ENCODE results near the gene BANF2. TPM values are rescaled to one million over a fixed set of nuclear protein-coding genes. Genes with fewer than 3 reads are reported as not detected.

Gene BANF2
- total RNA-seq, 1 experiment from 2014 or later: not detected

- H4K20me1 ChIP-seq (ENCODE audit: insufficient read depth): no peaks in the 10 kb centered on the region
- no peaks in the 10 kb centered on the region for H3K9me2 ChIP-seq (ENCODE audit: insufficient read depth)
- TF ChIP-seq RAD21 (IDR thresholded peaks at IDR 0.05; ENCODE audit: low read depth) (no peak), EZH2phosphoT487 (IDR thresholded peaks at IDR 0.05; ENCODE audit: borderline replicate concordance) (no peak), ZFX (IDR thresholded peaks at IDR 0.05) (no peak), SRF (IDR thresholded peaks at IDR 0.05; ENCODE audit: low read depth) (no peak), ZBTB33 (IDR thresholded peaks at IDR 0.05; ENCODE audit: extremely low read depth, insufficient replicate concordance, low read length) (no peak), POLR2AphosphoS5 (IDR thresholded peaks at IDR 0.05; ENCODE audit: low read depth, low read length) (no peak), SIN3A (IDR thresholded peaks at IDR 0.05; ENCODE audit: low read depth) (no peak), MAX (IDR thresholded peaks at IDR 0.05) (no peak), EZH2 (IDR thresholded peaks at IDR 0.05) (no peak)
- no peak overlapping the region for H3K4me2 ChIP-seq (ENCODE audit: low read length)
- ChIA-PET POLR2A (no interaction called here), RAD21 (ENCODE audit: low non-redundant PET in 1 of 2, low total read pairs in 2 of 2, uncharacterized antibody in 2 of 2, unreplicated experiment in 2 of 2) (no interaction called here), CTCF (no interaction called here)
- H3K9ac ChIP-seq (ENCODE audit: low read length): no peak overlapping the region
- H3K36me3 ChIP-seq (ENCODE audit: control insufficient read depth in 1 of 2, insufficient read depth in 2 of 2, low read length in 2 of 2): no peaks in the 10 kb centered on the region
- H3K9me3 ChIP-seq (ENCODE audit: control insufficient read depth in 1 of 2, insufficient read depth in 1 of 2, low read depth in 1 of 2, low read length in 2 of 2): no peaks in the 10 kb centered on the region
- intact Hi-C loops (cut with micrococcal nuclease): no loop called here
- H3K4me1 ChIP-seq (ENCODE audit: control insufficient read depth in 1 of 2, insufficient read depth in 2 of 2, low read length in 2 of 2): no peaks in the 10 kb centered on the region
- BruUV-seq (replicated peaks): no TSS peak
- no peak overlapping the region for H2AFZ ChIP-seq (ENCODE audit: low read depth, low read length, poor library complexity, severe bottlenecking)
- DNase-seq (ENCODE audit: low read depth, low spot score): no peak
- ATAC-seq: no peak
- H3K27me3 ChIP-seq (ENCODE audit: insufficient read depth, low read length): no peaks in the 10 kb centered on the region
- H3K4me3 ChIP-seq (replicated peaks in 1 of 2; ENCODE audit: low read depth in 1 of 2, low read length in 2 of 2): no peak overlapping the region
- no peaks in the 10 kb centered on the region for H3K79me2 ChIP-seq (ENCODE audit: insufficient read depth, low read length)
- no peak overlapping the region for H3K27ac ChIP-seq (ENCODE audit: low read depth, low read length)
These were observed 12.4 kb downstream of the BANF2 start for GRCh38 chr20:17712201-17712600.

GRCh38 chr20:17712708-17713107 is 12.9 kb downstream of the BANF2 start:
- H3K9me3 ChIP-seq (ENCODE audit: control insufficient read depth in 1 of 2, insufficient read depth in 1 of 2, low read depth in 1 of 2, low read length in 2 of 2): no peaks in the 10 kb centered on the region
- no peaks in the 10 kb centered on the region for H3K79me2 ChIP-seq (ENCODE audit: insufficient read depth, low read length)
- intact Hi-C loops (cut with micrococcal nuclease): no loop called here
- no peak for TF ChIP-seq JUND (IDR thresholded peaks at IDR 0.05)
- no peak for TF ChIP-seq ZBTB33 (IDR thresholded peaks at IDR 0.05; ENCODE audit: extremely low read depth, insufficient replicate concordance, low read length)
- TF ChIP-seq RAD21 (IDR thresholded peaks at IDR 0.05; ENCODE audit: low read depth): no peak
- no peak for TF ChIP-seq EZH2 (IDR thresholded peaks at IDR 0.05)
- TF ChIP-seq SP1 (IDR thresholded peaks at IDR 0.05; ENCODE audit: low read depth): no peak
- no peak for TF ChIP-seq POLR2A (IDR thresholded peaks at IDR 0.05; ENCODE audit: borderline replicate concordance, extremely low read depth, insufficient read depth, insufficient read length)
- TF ChIP-seq ZNF274 (IDR thresholded peaks at IDR 0.05; ENCODE audit: low read depth, low read length): no peak
- TF ChIP-seq ATF3 (IDR thresholded peaks at IDR 0.05): no peak
- TF ChIP-seq EGR1 (IDR thresholded peaks at IDR 0.05; ENCODE audit: low read depth): no peak
- TF ChIP-seq EZH2phosphoT487 (IDR thresholded peaks at IDR 0.05; ENCODE audit: borderline replicate concordance): no peak
- TF ChIP-seq YY1 (IDR thresholded peaks at IDR 0.05; ENCODE audit: extremely low read depth, insufficient replicate concordance, low read depth, low read length): no peak
- no peak for TF ChIP-seq FOSL1 (IDR thresholded peaks at IDR 0.05; ENCODE audit: low read depth)
- H3K27me3 ChIP-seq (ENCODE audit: insufficient read depth, low read length): no peaks in the 10 kb centered on the region
- H3K36me3 ChIP-seq (ENCODE audit: control insufficient read depth in 1 of 2, insufficient read depth in 2 of 2, low read length in 2 of 2): no peaks in the 10 kb centered on the region
- ChIA-PET POLR2A (interaction anchor here (1.1 kb wide), 1 partner anchor 30 kb away, joined by 3 read pairs; the partner anchor contains the start of gene RRBP1), CTCF (no interaction called here), RAD21 (ENCODE audit: low non-redundant PET in 1 of 2, low total read pairs in 2 of 2, uncharacterized antibody in 2 of 2, unreplicated experiment in 2 of 2) (no interaction called here)
- no peak overlapping the region for H3K4me2 ChIP-seq (ENCODE audit: low read length)
- no peaks in the 10 kb centered on the region for H3K9me2 ChIP-seq (ENCODE audit: insufficient read depth)
- no peak for ATAC-seq
- no peak overlapping the region for H2AFZ ChIP-seq (ENCODE audit: low read depth, low read length, poor library complexity, severe bottlenecking)
- no peak overlapping the region for H3K9ac ChIP-seq (ENCODE audit: low read length)
- no peaks in the 10 kb centered on the region for H4K20me1 ChIP-seq (ENCODE audit: insufficient read depth)
- no peak overlapping the region for H3K27ac ChIP-seq (ENCODE audit: low read depth, low read length)
- no peaks in the 10 kb centered on the region for H3K4me1 ChIP-seq (ENCODE audit: control insufficient read depth in 1 of 2, insufficient read depth in 2 of 2, low read length in 2 of 2)
- no peak for DNase-seq (ENCODE audit: low read depth, low spot score)
- no peak overlapping the region for H3K4me3 ChIP-seq (replicated peaks in 1 of 2; ENCODE audit: low read depth in 1 of 2, low read length in 2 of 2)
- no TSS peak for BruUV-seq (replicated peaks)

Data from HCT116 (cell line).